Ammon's horn (tissue), 1 donor: ENCODE data around the gene GRK5.

Experiments used
- DNase-seq: peaks from one replicate; pipeline ENCODE4 v3.0.0-alpha.2; 2016; ENCODE audit warnings: low spot score

GRK5 gene

DNA sequence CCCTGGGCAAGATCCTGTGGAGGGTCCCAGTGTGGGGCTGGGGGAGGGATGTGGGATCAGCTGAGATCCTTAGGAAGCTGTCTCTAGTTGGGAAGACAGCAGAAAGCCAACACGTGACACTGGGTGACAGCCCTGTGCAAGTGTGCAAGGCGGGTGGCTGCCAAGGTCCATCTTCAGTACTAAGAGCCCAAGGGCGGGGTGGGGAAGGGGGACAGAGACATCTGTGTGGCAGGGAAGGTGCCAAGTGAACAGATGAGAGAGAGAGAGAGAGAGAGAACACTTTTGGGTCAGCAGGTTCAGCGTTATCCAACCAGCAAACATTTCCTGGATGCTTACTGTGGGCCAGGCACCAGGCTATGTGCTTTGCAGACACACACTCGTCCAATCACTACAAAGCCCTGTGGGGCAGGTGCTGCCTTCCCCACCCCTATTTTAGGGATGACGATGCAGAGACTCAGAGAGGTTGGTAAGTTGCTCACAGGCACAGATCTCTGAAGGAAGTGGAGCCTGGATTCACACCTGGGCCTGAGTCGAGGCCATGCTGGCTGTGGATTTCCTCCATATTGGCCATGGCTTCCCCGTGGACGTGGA lies 135.7 kb downstream of the GRK5 start:
- DNase-seq: no peak

DNA sequence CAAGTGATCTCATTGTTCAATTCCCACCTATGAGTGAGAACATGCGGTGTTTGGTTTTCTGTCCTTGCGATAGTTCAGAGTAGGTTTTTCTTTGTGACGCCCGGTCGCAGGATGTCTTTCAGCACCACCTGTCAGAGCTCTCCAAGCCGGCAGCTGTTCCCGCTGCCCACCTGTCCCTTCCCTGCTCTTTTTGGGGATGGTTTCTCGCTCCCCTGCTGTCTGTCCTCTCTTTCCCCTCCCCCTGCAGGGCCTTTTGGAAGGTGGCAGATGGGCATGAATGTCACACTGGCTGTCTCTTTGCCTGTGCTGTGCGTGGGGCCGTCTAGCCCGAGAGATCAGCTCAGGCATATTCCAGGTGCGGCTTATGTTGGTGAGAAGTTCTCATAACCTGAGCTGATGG lies 137.0 kb downstream of the GRK5 start:
- DNase-seq: no peak

DNA sequence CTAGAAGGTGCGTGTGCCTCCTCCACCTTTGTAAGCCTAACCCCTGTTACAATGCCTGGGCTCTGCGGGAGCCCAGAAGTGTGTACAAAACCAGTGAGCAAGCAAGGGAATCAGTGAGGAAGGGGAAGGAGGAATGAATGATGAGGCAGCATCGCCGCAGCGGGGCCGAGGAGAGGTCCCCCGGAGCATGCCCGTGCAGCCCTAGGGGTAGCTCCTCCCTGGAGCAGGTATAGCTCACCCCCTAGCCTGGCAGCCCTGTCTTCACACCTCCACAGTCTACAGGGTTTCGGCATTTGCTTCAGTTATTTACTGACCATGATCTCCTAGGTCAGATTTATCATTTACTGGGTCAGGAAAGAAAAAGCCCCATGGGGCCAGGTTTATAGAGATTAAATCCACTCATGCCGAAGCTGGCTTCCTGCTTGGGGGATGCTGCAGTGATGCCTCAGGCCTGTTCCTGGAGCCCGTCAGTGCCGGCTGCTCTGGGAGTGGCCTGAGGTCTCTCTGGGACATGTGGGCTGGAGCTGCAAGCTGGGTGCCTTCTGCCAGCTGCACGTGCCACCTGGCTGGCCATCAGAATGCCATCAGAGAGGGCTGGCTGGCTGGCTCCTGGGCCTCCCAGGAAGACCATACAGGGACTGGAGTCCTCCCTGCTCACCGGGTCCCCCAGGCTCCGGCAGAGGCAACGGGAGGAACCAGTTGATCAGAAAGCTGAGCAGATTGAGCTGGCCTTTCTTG lies 138.9 kb downstream of the GRK5 start:
- DNase-seq: no peak

DNA sequence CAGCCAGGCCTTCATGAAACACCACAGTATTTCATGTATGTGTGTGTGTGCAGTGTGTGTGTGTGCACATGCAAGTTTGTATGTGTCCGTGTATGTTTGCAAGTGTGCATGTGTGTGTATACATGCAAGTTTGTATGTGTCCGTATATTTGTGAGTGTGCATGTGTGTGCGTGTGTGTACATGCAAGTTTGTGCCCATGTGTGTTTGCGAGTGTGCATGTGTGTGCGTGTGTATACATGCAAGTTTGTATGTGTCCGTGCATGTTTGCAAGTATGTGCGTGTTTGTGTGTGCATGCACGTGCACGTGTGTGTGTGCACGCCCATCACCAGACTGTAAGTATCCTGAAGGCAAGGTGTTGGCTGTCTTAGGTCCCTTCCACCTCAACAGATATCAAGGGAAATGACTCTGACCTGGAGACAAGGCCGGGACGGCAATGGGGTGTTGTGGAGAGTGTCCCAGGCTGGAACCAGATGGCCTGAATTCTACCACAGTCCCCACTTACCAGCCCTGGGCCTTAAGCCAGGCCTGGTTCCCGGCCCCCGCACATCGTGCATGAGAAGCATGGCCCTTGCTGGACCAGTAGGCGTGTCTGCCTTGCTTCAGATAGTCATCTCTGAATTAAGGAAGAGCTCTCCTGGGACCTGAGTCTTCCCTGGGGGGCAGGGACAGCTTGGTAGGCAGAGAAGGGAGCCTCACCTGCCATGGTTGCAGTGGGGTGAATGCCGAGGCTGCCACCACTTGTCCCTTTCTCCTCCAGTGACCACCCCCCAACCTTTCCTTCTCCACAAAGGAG lies 140.0 kb downstream of the GRK5 start:
- no peak for DNase-seq

DNA sequence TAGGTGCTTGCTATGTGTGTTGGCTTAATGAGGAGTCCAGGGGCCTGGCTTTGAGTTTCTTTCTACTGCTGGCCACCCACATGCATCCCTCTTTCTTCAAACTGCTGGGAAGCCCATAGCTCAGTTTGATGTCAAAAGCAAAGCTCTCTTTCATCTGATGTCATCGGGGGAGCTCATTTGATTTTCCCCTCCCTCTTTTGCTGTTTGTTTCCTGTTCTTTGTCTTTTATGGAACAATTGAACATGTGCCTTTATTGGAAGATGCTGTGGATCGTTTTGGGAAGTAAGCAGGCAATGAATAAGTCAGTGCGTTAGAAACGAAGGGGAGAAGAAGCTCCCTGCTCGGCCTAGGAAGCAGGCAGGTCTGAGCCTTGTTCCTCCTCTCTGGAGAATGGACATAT lies 140.7 kb downstream of the GRK5 start:
- DNase-seq: no peak

DNA sequence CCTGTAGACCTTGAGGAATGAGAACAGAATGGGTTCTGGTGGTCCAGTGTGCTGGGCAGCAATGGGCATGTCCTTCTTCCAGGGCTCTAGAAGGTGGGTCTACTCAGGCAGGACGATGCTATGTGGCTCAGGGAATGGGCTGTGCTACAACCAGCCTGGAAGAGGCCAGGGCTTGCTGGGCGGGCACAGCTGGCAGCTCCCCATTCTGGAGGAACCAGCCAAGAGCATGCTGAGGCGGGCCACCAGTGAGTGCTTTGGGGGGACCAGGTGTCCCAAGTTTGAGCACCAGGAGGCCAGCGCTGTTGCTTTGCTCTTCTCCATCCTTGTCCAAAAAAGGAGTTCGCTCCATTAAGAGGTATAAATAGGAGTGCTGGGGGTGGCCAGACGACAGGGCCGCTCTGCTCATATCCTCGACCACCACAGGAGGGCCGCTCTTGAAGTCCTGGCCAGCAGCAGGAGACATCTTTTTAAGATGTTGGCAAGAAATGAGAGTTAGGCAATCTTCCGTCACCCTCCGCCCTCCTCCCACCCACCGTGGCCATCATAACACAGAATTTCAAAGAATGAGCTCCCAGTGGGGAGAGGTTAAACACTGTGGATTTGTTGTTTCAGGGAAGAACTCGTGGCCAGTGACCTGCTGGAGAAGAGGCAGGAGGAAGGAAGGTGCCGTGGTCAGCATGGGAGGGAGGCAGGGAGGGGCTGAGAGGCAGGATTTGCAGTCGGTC lies 141.3 kb downstream of the GRK5 start:
- DNase-seq: no peak

DNA sequence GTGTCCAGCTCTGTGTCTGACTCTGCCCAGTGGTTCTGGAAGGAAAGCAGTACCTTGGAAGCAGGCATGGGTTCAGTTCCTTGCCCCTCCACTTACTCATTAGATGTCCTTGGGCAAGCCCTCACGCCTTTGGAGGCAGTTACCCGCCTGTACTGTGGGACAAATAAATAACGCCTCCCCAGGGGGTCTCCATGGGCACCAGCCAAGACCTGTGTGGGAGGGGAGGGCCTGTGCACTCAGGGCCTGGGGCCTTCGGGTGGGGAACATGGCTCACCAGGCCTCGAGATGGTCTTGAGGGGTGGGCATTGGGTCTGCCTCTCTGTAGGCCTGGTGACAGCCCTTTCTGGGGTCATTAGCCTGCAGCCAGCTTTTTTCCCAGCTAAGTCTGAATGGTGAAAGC lies 142.0 kb downstream of the GRK5 start:
- no peak for DNase-seq

DNA sequence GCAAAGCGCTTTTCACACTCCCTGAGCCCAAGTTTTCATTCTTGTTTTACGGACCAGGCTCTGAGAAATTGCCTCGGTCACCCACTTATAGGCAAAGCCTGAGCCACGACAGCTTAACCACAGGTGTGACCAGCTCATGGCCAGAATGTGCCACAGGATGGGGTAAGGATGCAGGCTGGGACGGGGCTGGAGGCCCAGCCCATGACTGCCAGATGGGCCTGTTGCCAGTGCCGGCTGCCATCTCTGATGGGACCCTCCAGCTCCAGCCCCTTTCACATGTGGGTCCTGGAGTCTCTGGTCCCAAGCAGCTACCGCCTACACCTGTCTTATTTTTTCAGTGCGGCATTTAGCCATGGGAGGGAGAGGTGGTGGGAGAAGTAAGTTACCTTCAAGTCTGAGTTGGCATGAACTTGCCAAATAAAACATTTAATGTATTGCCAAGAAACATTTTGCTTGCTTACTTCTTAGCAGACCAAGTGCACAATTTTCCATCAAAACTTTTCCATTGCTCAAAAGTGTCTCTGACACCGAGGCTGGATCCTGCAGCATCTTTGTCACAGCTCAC lies 142.6 kb downstream of the GRK5 start:
- DNase-seq: no peak

DNA sequence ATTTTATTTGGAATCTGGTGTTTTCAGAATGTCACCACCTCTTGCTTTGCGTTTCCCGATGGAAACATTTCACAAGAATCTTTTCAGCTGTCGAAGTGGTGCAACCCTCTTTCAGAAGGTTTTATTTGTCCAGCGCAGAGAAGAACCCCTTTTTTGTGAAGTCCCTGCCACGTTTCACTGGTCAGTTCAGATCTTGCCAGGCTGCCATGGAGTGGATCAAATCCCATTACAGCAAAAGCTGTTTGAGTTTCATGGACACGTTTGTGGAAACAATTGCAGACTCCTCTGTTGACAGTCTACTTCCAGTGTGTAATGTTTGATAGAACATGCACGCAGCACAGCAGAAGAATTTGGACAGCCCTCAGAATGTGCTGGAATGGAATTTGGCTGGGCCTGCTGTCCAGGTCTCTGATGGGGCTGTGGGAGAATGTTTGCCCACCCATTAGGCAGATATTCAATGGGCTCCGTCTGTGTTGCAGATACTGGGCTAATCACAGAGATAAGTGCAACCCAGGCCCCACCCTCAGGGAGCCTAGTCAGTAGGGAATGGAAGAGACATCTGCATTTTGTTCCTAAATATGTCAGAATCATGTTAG lies 143.2 kb downstream of the GRK5 start:
- no peak for DNase-seq

DNA sequence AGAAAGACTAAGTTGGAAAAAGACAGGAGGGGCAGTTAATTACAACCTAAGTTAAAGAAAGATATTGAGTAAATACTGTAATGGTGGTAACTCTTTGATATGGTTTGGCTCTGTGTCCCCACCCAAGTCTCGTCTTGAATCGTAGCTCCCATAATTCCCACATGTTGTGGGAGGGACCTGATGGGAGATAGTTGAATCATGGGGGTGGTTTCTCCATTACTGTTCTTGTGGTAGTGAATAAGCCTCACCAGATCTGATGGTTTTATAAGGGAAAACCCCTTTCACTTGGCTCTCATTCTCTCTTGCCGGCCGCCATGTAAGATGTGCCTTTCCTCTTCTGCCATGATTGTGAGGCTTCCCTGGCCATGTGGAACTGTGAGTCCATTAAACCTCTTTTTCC lies 143.8 kb downstream of the GRK5 start:
- no peak for DNase-seq

DNA sequence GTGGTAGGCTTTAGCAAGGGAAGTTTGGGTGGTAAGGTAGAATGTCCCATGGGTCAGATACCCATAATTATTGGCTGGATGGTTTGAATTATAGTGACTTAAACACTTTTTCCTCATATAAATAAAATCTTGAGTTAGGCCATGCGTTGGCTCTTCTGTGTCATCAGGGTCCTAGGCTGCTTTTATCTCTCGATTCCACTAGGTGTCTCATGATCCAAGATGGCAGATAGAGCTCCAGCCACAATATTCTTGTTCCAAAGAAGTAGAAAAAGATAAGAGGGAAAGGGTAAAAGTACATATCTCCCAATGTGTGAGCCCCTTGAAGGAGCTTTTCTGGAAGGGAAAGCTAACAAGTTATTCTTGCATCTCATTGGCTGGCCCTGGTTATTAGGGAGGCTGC lies 144.7 kb downstream of the GRK5 start:
- DNase-seq: no peak

DNA sequence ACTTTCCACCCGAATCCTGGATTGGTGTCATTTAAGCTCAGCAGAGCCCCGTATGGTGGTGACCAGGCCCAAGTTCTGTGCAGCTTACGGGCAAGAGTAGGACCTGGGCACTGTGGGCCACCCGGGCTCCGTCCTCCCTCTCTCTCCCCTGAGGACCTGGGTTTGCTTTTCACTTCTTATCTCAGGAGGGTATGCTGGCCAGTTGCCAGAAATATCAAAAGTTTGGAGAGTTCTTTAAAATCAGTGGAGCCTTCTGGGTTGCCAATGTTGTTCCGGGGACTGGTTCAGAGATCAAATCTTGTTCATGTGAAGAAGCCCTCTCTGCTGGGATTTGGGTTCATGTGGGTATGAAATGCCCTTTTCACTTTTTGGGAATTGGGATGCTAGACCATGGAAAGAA lies 145.4 kb downstream of the GRK5 start:
- DNase-seq: no peak

DNA sequence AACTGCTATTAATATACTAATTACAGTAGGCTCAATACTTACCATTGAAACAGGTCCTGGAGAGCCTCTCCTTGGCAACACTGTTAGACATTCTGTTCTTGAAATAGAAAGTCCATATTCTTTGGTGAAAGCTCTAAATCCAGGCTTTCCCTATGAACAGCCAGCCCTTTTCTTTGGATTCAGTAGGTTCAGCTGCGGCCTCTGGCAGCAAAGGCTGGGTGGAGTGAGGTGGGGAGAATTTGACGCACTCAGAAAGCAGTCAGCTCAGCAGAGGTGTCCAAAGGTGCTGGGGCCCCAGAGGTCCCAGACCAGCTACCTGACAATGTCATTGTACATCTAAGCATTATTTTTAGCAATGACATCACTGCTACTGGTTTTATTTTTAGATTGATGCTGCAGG lies 146.1 kb downstream of the GRK5 start:
- no peak for DNase-seq

DNA sequence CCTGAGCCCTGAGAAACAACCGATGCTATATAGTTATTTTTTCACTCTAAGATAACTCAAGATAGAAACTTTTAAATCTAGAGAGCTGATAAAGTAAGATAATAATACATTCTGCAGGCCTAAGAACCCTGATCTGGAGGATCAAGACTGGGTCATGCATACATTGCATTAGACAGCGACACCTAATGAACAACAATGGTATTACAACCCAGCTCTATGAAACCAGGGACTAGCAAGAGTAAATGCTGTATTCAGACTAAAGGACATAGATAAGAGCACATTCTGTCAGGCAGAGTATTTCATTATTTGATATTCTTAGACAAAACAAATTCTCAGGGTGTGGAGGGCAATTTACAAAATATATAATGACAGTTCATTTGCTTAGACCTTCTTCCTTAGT lies 148.6 kb downstream of the GRK5 start:
- no peak for DNase-seq

DNA sequence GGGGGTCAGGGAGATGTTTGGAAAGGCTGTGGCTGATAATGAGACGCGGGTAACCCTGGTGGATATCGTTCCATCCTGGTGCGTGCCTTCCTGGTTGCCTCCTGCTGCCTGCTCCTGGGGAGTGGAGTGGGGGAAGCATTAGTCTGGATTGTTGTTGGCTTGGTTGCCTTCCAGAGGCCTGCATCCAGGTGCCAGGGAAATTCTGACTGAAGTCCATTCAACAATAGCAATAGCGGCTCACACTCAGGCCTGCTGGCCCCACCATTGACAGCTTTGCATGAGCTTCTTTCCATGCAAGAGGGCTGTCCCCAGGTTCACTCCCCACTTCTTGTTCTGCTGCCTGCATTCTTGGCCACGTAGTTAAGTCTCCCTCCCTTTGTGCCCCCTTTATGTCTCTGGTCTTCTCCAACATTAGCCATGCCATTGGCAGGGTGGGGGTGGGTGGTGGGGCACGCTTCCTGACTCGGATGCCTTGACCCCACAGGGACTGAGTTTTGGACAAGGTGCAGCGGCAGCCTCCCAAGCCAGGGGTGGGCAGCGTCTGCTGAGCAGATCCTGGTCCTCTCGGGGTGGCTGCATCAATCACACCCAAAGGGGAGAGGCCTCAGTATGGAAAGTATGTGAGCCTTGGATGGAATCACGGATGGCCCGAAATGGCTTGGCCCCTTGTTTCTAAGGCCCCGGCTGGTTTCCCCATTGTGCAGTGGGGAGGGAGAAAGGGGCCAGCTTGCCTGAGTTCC lies 150.2 kb downstream of the GRK5 start:
- DNase-seq: no peak

DNA sequence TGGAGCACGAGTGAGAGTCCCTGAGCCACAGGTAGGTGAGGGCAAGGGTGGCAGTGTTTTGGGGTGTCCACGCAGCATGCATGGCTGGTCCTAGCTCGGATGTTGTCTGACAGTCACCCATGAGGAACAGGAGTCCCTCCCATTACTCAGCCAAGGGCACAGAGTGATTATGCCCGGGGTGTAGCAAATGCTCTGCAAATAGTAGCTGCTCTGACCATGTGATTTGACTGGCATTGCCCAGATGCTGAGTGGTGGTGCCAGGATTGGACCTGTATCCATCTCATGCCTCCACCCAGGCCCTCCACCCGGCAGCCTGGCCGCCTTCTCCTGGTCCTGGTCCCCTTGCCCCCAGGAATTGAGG lies 150.8 kb downstream of the GRK5 start:
- no peak for DNase-seq

DNA sequence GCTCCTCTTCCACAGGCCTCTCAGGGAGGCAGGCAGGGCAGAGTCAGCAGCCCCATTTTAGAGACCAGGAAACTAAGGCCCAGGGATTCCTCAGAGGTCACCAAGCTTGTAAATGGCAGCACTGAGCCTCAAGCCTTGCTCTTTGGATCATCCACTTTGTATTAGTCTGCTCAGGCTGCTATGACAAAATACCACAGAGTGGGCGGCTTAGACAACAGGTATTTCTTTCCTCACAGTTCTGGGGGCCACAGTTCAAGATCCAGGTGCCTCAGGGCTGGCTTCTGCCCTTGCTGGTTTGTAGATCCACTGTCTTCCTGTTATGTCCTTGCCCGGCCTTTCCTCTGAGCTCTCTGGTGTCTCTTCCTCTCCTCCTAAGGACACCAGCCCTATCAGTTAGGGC lies 151.2 kb downstream of the GRK5 start:
- DNase-seq: no peak

DNA sequence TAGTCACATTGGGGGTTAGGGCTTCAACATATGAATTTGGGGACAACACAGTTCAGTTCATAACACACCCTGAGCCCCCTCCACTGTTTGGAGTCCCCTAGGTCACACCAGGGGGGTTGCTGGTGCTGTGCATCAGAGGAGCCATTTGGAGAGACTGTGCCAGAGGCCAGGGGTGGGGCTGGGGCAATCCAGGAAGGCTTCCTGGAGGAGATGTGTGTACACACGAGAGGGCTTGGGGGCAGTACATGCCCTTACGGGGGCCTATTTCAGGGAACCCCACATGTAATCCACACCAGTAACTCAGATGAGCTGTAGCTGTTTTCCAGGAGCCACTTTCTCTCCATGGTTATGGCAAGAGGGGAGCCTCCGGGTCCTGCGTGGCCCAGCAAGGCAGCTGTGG lies 151.7 kb downstream of the GRK5 start:
- no peak for DNase-seq

DNA sequence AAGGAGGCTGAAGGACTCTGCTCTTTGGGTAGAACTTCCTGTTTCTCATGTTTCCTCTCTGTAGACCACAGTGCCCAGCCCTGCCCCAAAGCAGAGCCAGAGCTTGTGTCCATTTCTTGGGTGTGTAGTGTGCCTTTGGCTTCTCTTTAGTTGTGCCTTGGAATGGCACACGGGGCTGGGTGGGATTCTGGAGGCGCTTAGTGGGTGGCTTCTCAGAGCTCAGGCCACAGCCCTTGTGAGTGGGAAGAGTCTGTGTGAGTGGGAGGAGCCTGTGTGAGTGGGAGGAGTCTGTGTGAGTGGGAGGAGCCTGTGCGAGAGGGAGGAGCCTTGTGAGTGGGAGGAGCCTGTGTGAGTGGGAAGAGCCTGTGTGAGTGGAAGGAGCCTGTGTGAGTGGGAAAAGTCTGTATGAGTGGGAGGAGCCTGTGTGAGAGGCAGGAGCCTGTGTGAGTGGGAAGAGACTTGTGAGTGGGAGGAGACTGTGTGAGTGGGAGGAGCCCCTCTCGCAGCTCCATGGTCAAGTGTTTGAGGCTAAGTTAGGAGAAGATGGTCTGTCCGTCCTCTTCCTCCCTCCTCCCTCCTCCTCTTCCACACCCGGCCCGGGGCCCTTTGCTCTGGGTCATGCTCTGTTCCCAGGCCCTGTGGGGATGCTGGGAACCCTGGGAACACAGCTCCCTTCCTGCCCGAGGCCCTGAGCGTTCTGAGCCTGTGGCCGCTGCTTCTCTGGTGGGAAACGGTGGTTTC lies 153.0 kb downstream of the GRK5 start:
- no peak for DNase-seq

DNA sequence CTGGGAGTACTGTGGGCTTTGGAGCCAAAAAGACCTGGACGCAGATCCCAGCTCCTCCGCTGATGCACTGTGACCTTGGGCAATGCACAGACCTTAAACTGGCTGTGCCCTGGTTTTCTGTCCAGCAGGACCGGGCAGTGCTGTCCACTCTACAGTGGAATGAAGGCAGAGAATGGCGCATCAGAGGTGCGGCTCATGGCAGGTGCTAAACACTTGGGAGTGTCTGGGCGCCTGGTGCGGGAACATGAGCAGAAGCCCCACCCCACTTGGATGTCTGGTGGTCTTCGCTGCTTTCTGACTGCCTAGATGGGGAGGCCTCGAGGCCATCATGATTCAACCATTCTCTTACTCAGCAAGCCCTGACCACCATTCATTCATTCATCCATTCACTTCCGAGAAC lies 153.7 kb downstream of the GRK5 start:
- no peak for DNase-seq

DNA sequence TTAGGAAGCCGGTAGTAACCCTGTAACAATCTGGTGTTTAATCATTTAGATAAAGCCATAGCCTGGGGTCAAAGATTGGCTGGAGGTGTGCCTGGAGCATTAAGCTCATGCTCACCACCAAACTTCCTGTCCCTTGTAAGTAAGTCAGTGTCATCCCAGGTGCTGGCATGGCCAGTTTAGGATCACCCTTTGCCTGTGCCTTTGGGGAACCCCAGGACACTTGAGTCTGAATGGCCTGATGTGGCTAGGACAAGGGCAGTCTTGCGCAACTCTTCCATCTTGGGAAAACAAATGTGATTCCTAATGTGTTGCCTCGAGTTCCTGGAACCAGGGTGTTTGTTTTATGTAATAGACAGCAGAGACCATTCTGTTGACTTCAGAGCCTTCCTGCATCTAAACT lies 154.8 kb downstream of the GRK5 start:
- no peak for DNase-seq
